Activated CD4-positive, alpha-beta T cell treated with anti-CD3 and anti-CD28 coated beads, Interleukin-2, Interleukin-4, amounts not matched to agents 100 ng/mL and 50 ng/mL, durations not matched to agents 16 hours and 8 hours (primary cell): Measurements from ENCODE around the gene MARS2.
A peak's percentile ranks its signal among the peaks of the same experiment; 100 is the strongest.
"Not testable (repeated sequence)": the region's sequence is repeated elsewhere in the genome, so short reads cannot be mapped to it uniquely, and the experiment has no call there.

Experiments used
- DNase-seq: peaks from one replicate; pipeline ENCODE4 v3.0.0-alpha.2; 2020; ENCODE audit warnings: low spot score

Gene MARS2

DNA sequence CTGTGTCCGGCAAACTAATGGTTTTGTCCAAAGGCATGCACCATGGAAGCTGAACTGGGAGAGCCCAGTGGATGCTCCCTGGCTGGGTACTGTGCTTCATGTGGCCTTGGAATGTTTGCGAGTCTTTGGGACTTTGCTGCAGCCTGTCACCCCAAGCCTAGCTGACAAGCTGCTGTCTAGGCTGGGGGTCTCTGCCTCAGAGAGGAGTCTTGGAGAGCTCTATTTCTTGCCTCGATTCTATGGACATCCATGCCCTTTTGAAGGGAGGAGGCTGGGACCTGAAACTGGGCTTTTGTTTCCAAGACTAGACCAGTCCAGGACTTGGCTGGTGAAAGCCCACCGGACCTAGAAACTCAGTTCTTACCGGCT, 1.7 kb downstream of the MARS2 start:
- no peak for DNase-seq

DNA sequence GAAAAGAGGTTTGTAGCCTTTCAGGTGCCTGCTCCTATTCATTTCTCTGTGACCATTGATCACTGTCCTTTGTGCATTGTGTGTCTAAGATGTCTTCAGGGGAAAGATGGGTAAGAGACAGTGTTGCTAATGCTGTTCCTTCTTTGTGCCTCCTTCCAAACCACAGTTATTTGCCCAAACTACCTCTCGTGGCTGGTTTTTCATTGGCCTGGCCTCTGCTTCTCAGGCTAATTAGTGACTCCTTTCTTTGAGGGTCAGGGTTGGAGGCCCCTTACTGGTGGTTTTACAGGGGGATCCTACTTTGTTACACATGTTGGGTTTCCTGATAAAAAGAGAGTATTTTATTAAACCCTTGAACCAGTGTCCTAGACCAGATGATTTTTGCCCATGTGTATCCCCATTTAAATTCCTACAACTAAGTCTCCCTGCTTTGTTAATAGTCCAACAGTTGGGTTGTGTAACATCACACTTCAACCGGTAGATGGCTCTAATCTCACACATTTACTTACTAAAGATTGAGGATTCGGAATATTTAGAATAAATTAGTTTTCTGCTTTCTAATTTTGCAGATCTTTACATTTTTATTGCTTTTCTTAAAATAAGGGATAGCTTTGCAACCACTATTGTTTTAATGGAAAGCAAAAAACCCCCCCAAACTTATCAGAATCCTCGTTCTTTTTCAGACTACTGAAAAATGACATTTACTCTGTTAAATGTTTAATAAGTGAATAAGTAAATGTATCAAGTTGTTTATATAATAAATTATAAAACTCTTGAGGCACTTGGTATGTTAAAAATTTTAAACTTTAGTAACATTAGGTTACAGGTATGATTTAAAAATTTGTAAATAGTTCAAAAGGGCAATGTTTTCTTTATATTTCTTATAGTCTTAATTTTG, 2.4 kb downstream of the MARS2 start:
- peak; percentile 46 for DNase-seq

DNA sequence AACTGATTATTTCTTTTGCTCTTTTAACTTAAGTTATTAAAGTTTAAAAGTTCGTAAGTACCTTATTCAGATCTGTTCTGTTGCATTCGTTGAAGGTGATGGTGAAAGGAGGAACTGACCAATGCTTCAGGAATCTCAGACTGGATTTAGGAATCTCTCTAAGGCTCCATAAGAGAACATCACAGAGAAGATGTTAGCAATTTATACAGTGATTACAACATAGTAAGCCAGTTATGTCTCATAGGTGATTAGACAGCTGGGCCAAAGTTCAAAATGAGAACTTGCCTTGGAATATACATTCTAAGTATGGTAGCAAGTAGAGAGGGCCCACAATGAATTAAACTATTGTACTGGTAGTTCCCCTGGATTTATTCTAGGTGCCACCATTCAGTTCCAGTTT, 3.2 kb downstream of the MARS2 start:
- DNase-seq = no peak

DNA sequence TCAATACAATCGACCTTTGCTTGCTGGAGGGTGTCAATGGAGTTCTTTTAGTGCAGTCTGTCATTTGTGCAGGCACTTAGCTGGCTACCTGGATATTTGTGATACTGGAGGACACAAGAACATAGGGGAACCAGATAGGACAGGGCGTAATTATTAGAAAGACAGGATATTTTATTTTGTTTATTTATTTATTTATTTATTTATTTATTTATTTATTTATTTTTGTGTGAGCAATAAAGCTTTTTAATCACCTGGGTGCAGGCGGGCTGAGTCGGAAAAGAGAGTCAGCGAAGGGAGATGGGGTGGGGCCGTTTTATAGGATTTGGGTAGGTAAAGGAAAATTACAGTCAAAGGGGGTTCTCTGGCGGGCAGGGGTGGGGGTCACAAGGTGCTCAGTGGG, 4.0 kb downstream of the MARS2 start:
- not testable (repeated sequence) for DNase-seq

DNA sequence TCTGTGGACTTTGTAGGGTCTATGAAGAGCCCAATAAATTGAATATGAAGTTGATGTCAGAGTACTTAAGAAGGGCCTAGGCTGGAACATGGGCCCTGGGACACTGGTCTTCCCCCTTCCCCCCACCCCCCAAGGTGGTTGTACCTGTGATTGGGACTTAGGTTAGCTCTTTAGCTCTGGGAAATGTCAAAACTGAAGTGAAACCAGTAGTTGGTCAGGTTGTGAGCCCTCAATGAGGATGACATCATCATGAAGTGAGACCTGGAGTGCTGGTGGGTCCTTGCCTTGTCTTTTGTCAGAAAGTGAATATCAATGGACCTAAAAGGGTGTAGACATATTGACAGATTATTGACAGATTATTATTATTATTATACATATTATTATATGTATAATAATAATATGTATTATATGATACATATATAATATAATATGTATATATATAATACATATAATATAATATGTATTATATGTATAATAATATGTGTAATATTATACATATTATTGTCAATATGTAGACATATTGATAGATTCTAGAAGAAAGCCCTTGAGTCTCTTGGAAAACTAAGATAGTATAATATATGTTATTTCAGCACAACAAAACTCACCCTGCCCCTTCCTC, 5.4 kb downstream of the MARS2 start:
- DNase-seq = peak; percentile 63

DNA sequence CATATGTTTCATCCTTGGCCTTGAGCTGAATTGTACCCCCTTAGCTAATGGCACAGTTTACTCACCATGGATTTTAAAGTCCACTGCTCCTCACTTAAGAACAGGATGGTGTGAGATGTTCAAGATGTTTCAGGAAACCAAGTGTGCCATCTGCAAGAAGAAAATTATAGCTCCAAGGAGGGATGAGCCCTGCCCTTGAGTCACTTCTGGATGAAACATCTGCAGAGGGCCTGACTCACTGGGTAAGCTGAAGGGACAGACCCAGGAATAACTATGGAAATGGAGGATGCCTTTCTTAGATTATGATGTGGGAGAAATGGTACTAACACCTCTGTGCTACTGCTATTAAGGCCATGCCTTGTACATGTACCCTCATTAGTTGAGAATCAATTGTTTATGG, 6.4 kb downstream of the MARS2 start:
- no peak for DNase-seq

DNA sequence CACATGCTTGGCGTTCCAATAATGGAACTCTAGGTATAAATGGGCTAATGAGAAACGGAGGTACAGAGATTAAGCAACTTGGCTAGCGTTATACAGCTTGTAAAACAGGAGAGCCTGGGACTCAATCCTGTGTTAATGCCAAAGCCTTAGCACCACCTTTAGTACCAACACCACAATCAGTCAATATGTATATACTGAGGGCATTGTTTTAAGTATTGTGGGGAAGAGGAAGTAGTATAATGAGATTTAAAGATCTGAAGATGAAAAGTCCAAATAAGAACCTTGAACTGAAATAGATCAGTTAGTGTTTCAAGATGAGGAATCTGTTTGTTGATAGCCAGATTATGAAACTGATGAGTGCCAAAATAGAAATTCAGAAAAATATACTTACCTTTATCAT, 8.1 kb downstream of the MARS2 start:
- no peak for DNase-seq

DNA sequence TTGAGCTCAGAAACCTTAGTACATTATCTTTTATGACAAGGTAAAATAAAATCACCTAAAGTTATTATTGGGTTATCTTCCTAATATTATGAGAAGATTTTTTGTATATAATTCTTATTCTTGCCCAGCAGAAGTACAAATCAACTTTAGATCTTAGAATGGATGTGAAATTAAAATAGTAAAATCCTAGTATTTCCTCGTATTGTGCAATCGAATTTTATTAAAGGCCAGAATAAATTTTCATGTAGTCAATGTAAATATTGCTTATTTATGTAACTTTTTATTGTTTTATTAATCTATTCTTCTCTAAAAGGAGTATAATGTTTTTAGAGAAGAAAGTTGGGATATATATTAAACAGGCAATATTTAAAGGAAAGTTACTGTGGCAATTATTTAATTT, 12.7 kb downstream of the MARS2 start:
- DNase-seq = no peak

DNA sequence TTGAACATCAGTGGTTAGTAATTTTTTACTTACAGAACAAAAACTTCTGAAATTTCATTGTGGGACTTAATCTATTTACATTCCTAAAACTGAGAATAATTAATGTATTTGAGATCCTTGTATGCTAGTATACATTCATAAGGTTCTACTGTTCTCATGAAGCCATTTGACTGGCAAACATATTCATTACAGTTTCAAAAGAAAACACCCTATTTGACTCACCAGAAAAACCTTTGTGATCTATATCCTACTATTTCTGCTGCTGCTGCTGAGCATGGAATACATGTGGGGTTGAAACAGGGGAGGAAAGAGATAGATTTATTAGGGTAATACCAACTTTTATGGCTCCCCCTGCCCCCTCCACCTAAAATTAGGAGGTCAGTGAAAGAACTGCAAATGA, 21.8 kb downstream of the MARS2 start:
- DNase-seq = no peak

DNA sequence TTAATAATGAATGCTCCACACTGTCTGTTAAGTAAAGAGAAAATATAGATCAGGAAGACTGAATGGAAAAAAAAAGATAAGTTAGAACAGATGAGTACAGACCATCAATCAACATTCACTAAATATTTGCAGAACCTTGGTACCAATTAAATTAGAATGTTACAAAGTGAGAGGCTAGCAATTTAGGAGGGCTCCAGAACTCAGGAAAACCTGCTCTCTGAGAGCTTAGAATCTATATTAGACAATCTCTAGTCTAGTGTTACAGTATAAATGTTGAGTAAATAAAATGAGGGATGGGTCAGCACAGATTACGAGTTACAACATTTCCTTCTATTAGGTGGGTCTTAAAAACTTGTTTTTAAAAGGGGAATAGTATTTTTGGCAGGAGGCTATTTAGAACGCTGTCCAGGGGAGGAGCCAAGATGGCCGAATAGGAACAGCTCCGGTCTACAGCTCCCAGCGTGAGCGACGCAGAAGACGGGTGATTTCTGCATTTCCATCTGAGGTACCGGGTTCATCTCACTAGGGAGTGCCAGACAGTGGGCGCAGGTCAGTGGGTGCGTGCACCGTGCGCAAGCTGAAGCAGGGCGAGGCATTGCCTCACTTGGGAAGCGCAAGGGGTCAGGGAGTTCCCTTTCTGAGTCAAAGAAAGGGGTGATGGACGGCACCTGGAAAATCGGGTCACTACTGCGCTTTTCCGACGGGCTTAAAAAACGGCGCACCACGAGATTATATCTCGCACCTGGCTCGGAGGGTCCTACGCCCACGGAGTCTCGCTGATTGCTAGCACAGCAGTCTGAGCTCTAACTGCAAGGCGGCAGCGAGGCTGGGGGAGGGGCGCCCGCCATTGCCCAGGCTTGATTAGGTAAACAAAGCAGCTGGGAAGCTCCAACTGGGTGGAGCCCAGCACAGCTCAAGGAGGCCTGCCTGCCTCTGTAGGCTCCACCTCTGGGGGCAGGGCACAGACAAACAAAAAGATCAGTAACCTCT, 23.7 kb downstream of the MARS2 start:
- not testable (repeated sequence) for DNase-seq

DNA sequence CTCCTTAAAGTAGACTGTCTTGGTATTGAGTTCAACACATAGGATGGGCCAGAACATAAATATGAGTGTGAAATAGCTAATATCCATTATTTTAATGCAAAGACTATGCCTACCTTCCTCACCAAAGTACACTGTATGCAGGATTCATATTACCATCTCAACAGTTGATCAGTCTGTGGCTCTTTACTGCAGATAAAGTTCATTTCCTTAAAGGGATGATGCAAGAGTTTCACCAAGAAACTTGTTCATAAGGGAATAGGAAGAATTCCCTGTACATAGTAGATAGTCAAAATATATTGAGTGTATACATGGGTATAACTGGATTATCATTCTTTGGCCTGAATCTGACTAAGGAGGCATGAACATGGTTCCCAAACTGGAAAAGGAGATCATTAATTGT, 35.0 kb downstream of the MARS2 start:
- DNase-seq = no peak
